GM23248 (cell line): Measurements from ENCODE around the gene LRRC31. TPM values are rescaled to one million over a fixed set of nuclear protein-coding genes. Genes with fewer than 3 reads are reported as not detected.

ENCODE experiments used
- DNase-seq: peaks from one replicate; pipeline ENCODE4 v3.0.0-alpha.2; 2015
- H2AFZ ChIP-seq: fragments of 200-600 bp; sonication (generic); 2 replicates; pipeline ENCODE4 v1.6.1; 2016; ENCODE audit warnings: antibody characterized with exemption
- H3F3A ChIP-seq: fragments of 200-600 bp; sonication (generic); 2 replicates; pipeline ENCODE4 v1.6.1; 2016; ENCODE audit warnings: mild to moderate bottlenecking, antibody characterized with exemption, mixed run types; ENCODE audit not compliant: insufficient read depth
- H3K27ac ChIP-seq: fragments of 200-600 bp; sonication (generic); 2 replicates; pipeline ENCODE4 v1.5.1; 2016; ENCODE audit warnings: mild to moderate bottlenecking
- H3K27me3 ChIP-seq: fragments of 200-600 bp; sonication (generic); replicated peaks from 2 replicates; pipeline ENCODE4 v1.6.1; 2016; ENCODE audit warnings: mild to moderate bottlenecking; ENCODE audit not compliant: insufficient read depth
- H3K36me3 ChIP-seq: fragments of 200-600 bp; sonication (generic); 2 replicates; pipeline ENCODE4 v1.6.1; 2016; ENCODE audit warnings: low read depth, mild to moderate bottlenecking
- H3K4me1 ChIP-seq: fragments of 200-600 bp; sonication (generic); 2 replicates; pipeline ENCODE4 v1.6.1; 2016; ENCODE audit warnings: mild to moderate bottlenecking; ENCODE audit not compliant: insufficient read depth
- H3K4me2 ChIP-seq: fragments of 200-600 bp; sonication (generic); one replicate; pipeline ENCODE4 v1.6.1; 2016; ENCODE audit warnings: mild to moderate bottlenecking; ENCODE audit not compliant: unreplicated experiment
- H3K4me3 ChIP-seq: fragments of 200-600 bp; sonication (generic); 2 replicates; pipeline ENCODE4 v1.5.1; 2016; ENCODE audit warnings: mild to moderate bottlenecking
- H3K79me2 ChIP-seq: fragments of 200-600 bp; sonication (generic); 2 replicates; pipeline ENCODE4 v1.6.1; 2016; ENCODE audit warnings: mild to moderate bottlenecking; ENCODE audit not compliant: insufficient read depth
- H3K9ac ChIP-seq: fragments of 200-600 bp; sonication (generic); 2 replicates; pipeline ENCODE4 v1.6.1; 2016; ENCODE audit warnings: mild to moderate bottlenecking
- H3K9me2 ChIP-seq: fragments of 200-600 bp; sonication (generic); 2 replicates; pipeline ENCODE4 v1.6.1; 2016; ENCODE audit warnings: mixed run types, mild to moderate bottlenecking, moderate library complexity; ENCODE audit not compliant: insufficient read depth
- H3K9me3 ChIP-seq: fragments of 200-600 bp; sonication (generic); one replicate; pipeline ENCODE4 v1.6.1; 2017; ENCODE audit warnings: low read depth
- H4K20me1 ChIP-seq: fragments of 200-600 bp; sonication (generic); 2 replicates; pipeline ENCODE4 v1.6.0; 2016; ENCODE audit not compliant: insufficient read depth
- EZH2 ChIP-seq: fragments of 200-600 bp; sonication (generic); IDR thresholded peaks from 2 replicates; pipeline ENCODE4 v1.6.1; 2018; ENCODE audit warnings: antibody characterized with exemption, mild to moderate bottlenecking; ENCODE audit not compliant: insufficient read depth, poor library complexity, severe bottlenecking
- EZH2phosphoT487 ChIP-seq: fragments of 200-600 bp; sonication (generic); IDR thresholded peaks from 2 replicates; pipeline ENCODE4 v1.6.1; 2018; ENCODE audit warnings: antibody characterized with exemption, moderate library complexity, mild to moderate bottlenecking, low read depth; ENCODE audit not compliant: insufficient read depth
- WGBS, 2 experiments: methylation state at CpG; one replicate each; pipeline ENCODE4 v1.1.6; 2015 to 2017; ENCODE audit warnings: low lambda C conversion rate in 2 of 2, low coverage in 1 of 2; ENCODE audit errors: missing lambda C conversion rate in 2 of 2; 5-methylcytosine and 5-hydroxymethylcytosine counted together
- in situ Hi-C: fragments of 300-500 bp; cut with MboI; formaldehyde crosslinking; loops from 2 replicates; pipeline ENCODE4 v1.15.0; 2020
- polyA plus RNA-seq: library from polyadenylated mRNA; unstranded; fragments of >200 nt; fragmentation: Nextera tagmentation; extraction: Ambion mirVana; gene quantifications from 2 replicates; pipeline ENCODE4 v1.2.1, GENCODE V29; 2016
- total RNA-seq: library from RNA; depleted of rRNA; stranded (reverse); fragments of >200 nt; shearing (Covaris generic); gene quantifications from 2 replicates; pipeline ENCODE4 v1.2.3, GENCODE V29; 2014

The LRRC31 gene
- total and polyA plus RNA-seq, 2 experiments from 2014 or later = not detected

DNA sequence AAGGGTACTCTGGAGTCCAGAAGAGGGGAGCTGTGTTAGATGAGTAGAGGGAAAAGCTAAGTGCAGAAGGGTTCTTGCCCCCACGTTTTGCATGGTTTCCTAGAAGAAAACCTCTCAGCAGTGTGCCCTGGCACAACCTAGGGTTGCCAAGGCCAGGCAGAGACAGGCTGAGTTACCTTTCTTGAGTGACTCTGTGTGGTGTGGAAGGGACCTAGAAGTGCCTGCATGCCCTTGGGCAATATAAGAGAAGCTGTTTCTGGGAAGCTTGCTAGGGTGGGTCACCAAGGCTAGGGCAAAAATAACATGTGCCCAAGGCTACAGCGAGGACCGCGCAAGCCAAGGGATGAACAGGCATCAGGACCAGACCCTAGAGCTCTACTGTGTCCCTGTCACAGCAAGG lies 38.2 kb upstream of the LRRC31 start:
- DNase-seq = no peak
- Histone ChIP-seq H4K20me1 (no peaks in the 10 kb centered on the region), H2AFZ (no peak overlapping the region), H3K27ac (no peak overlapping the region), H3K79me2 (no peaks in the 10 kb centered on the region), H3K4me2 (no peak overlapping the region), H3K9me2 (no peaks in the 10 kb centered on the region), H3K36me3 (no peaks in the 10 kb centered on the region), H3K27me3 (peaks cover 6% of the 10 kb centered on the region; the same call in 1 of the 2 replicates), H3K9ac (no peak overlapping the region), H3F3A (no peaks in the 10 kb centered on the region), H3K4me3 (no peak overlapping the region), H3K9me3 (no peaks in the 10 kb centered on the region), H3K4me1 (no peaks in the 10 kb centered on the region)
- TF ChIP-seq EZH2 (no peak), EZH2phosphoT487 (no peak)
- WGBS, 2 experiments = 82 to 84% methylated on average over 4 of the region's 4 CpGs
- in situ Hi-C loops = no loop called here

DNA sequence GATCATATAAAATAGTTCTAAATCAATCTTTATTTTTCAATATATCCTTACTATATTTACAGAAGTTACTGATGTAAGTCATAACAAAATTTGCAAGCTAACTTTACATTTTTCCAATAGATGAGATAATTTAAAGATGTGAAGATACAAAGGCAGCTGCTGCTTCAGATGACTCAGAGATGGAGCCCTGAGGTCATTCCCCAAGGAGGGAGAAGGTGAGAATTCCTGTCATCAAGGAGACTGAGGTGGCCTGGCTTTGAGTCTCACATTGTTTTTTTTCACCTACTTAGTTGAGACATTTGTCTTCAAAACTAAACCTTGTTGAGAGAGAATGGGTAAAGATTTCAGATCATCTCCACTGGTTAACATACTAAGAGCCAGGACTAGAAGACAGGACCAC lies 37.7 kb upstream of the LRRC31 start:
- no peaks in the 10 kb centered on the region for H3F3A ChIP-seq
- no peaks in the 10 kb centered on the region for H4K20me1 ChIP-seq
- H3K4me3 ChIP-seq = no peak overlapping the region
- H3K27me3 ChIP-seq = peaks cover 6% of the 10 kb centered on the region; the same call in 1 of the 2 replicates
- no peaks in the 10 kb centered on the region for H3K4me1 ChIP-seq
- H3K27ac ChIP-seq = no peak overlapping the region
- no peak overlapping the region for H3K9ac ChIP-seq
- TF ChIP-seq EZH2 (no peak), EZH2phosphoT487 (no peak)
- no peaks in the 10 kb centered on the region for H3K9me3 ChIP-seq
- H3K4me2 ChIP-seq = no peak overlapping the region
- H2AFZ ChIP-seq = no peak overlapping the region
- no peaks in the 10 kb centered on the region for H3K9me2 ChIP-seq
- in situ Hi-C loops = no loop called here
- DNase-seq = peak; percentile 8
- H3K36me3 ChIP-seq = no peaks in the 10 kb centered on the region
- H3K79me2 ChIP-seq = no peaks in the 10 kb centered on the region

DNA sequence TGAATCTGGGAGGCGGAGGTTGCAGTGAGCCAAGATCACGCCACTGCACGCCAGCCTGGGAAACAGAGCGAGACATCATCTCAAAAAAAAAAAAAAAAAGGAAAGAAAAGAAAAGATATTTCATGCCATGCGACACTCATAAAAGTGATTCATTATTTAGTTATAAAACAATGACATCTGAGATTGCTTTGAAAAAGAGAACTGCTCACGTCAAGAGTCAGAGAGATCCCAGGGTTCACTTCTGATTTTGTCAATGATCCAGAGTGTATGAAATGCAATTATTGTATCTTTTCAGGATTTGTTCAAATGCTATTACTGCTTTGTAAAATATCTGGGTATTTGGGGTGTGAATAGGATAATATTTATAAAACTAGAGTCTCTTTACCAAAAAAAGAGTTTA lies 35.7 kb upstream of the LRRC31 start:
- H3K79me2 ChIP-seq = no peaks in the 10 kb centered on the region
- H3K4me2 ChIP-seq = no peak overlapping the region
- H4K20me1 ChIP-seq = no peaks in the 10 kb centered on the region
- no peak overlapping the region for H3K9ac ChIP-seq
- 69 to 71% methylated on average over 6 of the region's 6 CpGs for WGBS, 2 experiments
- H3K4me3 ChIP-seq = no peak overlapping the region
- H3K4me1 ChIP-seq = no peaks in the 10 kb centered on the region
- H2AFZ ChIP-seq = no peak overlapping the region
- no peaks in the 10 kb centered on the region for H3F3A ChIP-seq
- peaks cover 6% of the 10 kb centered on the region; the same call in 1 of the 2 replicates for H3K27me3 ChIP-seq
- in situ Hi-C loops = no loop called here
- TF ChIP-seq EZH2 (no peak), EZH2phosphoT487 (no peak)
- no peak overlapping the region for H3K27ac ChIP-seq
- no peaks in the 10 kb centered on the region for H3K36me3 ChIP-seq
- DNase-seq = no peak
- no peaks in the 10 kb centered on the region for H3K9me2 ChIP-seq
- H3K9me3 ChIP-seq = no peaks in the 10 kb centered on the region

DNA sequence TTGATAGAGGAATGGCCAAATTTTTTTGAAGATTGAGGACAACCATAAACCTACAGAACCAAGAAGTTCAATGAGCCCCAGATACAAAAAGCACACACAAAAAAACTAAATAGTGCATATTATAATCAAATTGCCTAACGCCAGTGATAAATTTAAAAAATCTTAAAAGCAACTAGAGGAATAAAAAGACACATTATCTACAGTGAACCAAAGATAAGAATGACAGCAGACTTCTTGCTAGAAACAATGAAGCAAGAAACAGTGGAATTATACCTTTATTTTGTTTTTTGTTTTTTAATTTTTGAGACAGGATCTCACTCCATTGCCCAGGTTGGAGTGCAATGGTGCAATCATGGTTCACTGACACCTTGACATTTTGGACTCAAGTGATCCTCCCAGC lies 31.7 kb upstream of the LRRC31 start:
- H3K27me3 ChIP-seq = peaks cover 5% of the 10 kb centered on the region; the same call in 1 of the 2 replicates
- peak; percentile 17 for DNase-seq
- no peaks in the 10 kb centered on the region for H3K4me1 ChIP-seq
- in situ Hi-C loops = no loop called here
- H3K36me3 ChIP-seq = no peaks in the 10 kb centered on the region
- no peaks in the 10 kb centered on the region for H3K9me2 ChIP-seq
- no peak overlapping the region for H3K4me3 ChIP-seq
- no peaks in the 10 kb centered on the region for H3F3A ChIP-seq
- H4K20me1 ChIP-seq = no peaks in the 10 kb centered on the region
- 21 to 23% methylated on average over 1 of the region's 1 CpG for WGBS, 2 experiments
- H3K4me2 ChIP-seq = no peak overlapping the region
- H3K9ac ChIP-seq = no peak overlapping the region
- no peak overlapping the region for H3K27ac ChIP-seq
- TF ChIP-seq EZH2phosphoT487 (no peak), EZH2 (no peak)
- no peaks in the 10 kb centered on the region for H3K9me3 ChIP-seq
- H3K79me2 ChIP-seq = no peaks in the 10 kb centered on the region
- H2AFZ ChIP-seq = no peak overlapping the region

DNA sequence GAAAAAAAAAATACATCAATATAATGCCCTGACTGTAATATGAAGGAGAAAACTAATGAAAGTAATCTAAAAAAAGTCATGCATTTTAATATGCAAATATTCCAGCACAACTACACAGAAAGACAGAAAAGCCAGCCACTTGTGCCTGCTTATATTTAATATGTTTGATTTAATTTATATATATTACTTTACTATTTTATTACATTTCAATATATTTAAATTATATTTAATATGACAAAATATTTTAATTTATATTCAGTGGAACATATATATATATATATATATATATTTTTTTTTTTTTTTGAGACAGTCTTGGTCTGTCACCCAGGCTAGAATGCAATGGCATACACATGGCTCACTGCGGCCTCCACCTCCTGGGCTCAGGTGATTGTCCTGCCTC lies 27.5 kb upstream of the LRRC31 start:
- no peak overlapping the region for H3K4me2 ChIP-seq
- H3K79me2 ChIP-seq = no peaks in the 10 kb centered on the region
- no peaks in the 10 kb centered on the region for H3K9me2 ChIP-seq
- H4K20me1 ChIP-seq = no peaks in the 10 kb centered on the region
- H3K9me3 ChIP-seq = no peaks in the 10 kb centered on the region
- TF ChIP-seq EZH2 = no peak
- H2AFZ ChIP-seq = no peak overlapping the region
- no peak overlapping the region for H3K4me3 ChIP-seq
- H3F3A ChIP-seq = no peaks in the 10 kb centered on the region
- DNase-seq = no peak
- in situ Hi-C loops = no loop called here
- H3K36me3 ChIP-seq = no peaks in the 10 kb centered on the region
- H3K4me1 ChIP-seq = no peaks in the 10 kb centered on the region
- no peak overlapping the region for H3K27ac ChIP-seq
- no peak overlapping the region for H3K9ac ChIP-seq
- H3K27me3 ChIP-seq = no peaks in the 10 kb centered on the region
- 67 to 69% methylated on average over 1 of the region's 1 CpG for WGBS, 2 experiments
